Activated naive CD4-positive, alpha-beta T cell treated with anti-CD3 and anti-CD28 coated beads for 36 hours (primary cell): ENCODE measurements around the gene CCDC47. TPM values are rescaled to one million over a fixed set of nuclear protein-coding genes. Genes with fewer than 3 reads are reported as not detected.
A peak's percentile ranks its signal among the peaks of the same experiment; 100 is the strongest.
"Not testable (repeated sequence)": the region's sequence is repeated elsewhere in the genome, so short reads cannot be mapped to it uniquely, and the experiment has no call there.

Source experiments
- CTCF ChIA-PET: fragments of 350-600 bp; sonication (Branson Sonifier 250); formaldehyde crosslinking; loops from one replicate; lab custom pipeline; 2021; ENCODE audit warnings: antibody characterized with exemption; lab: Charles Lee
- DNase-seq: peaks from one replicate; pipeline ENCODE4 v3.0.0-alpha.2; 2020
- H3K27ac Mint-ChIP-seq: one replicate; pipeline ENCODE4 v1.8.0; 2021; ENCODE audit warnings: mild to moderate bottlenecking, mixed read lengths
- H3K27me3 Mint-ChIP-seq: one replicate; pipeline ENCODE4 v1.8.0; 2021; ENCODE audit warnings: low read depth, mixed read lengths
- H3K36me3 Mint-ChIP-seq: one replicate; pipeline ENCODE4 v1.8.0; 2021; ENCODE audit warnings: low read depth, mixed read lengths
- H3K4me1 Mint-ChIP-seq: one replicate; pipeline ENCODE4 v1.8.0; 2021; ENCODE audit warnings: low read depth, mixed read lengths
- H3K4me3 Mint-ChIP-seq: one replicate; pipeline ENCODE4 v1.8.0; 2021; ENCODE audit warnings: mild to moderate bottlenecking, moderate library complexity, mixed read lengths
- H3K9me3 Mint-ChIP-seq: one replicate; pipeline ENCODE4 v1.8.0; 2021; ENCODE audit warnings: mixed read lengths
- intact Hi-C: fragments of 100-400 bp; cut with micrococcal nuclease; formaldehyde crosslinking; loops from one replicate; pipeline ENCODE4 v1.15.1; 2023
- total RNA-seq, 2 experiments: library from RNA; stranded (reverse); gene quantifications; one replicate each; pipeline ENCODE4 v1.2.3, GENCODE V29; 2021

Gene CCDC47
- total RNA-seq, 2 experiments from 2014 or later: 40.5 to 42.1 TPM

GRCh38 chr17:63753215-63753614, 20.2 kb downstream of the CCDC47 start:
- no peak for DNase-seq
- intact Hi-C loops: no loop called here
- Mint-ChIP-seq H3K9me3 (no peaks in the 10 kb centered on the region), H3K27me3 (no peaks in the 10 kb centered on the region), H3K27ac (peak overlapping the region; percentile 30), H3K4me1 (peaks cover 13% of the 10 kb centered on the region), H3K36me3 (peaks cover 41% of the 10 kb centered on the region), H3K4me3 (no peak overlapping the region)
- CTCF ChIA-PET: no interaction called here

GRCh38 chr17:63752707-63753106, 20.7 kb downstream of the CCDC47 start:
- DNase-seq: no peak
- CTCF ChIA-PET: interaction anchor here (0.6 kb wide), 1 partner anchor 193 kb away, joined by 3 read pairs; no protein-coding TSS in a partner anchor
- H3K27me3 Mint-ChIP-seq: no peaks in the 10 kb centered on the region
- H3K27ac Mint-ChIP-seq: no peak overlapping the region
- H3K4me1 Mint-ChIP-seq: peaks cover 13% of the 10 kb centered on the region
- H3K4me3 Mint-ChIP-seq: no peak overlapping the region
- H3K36me3 Mint-ChIP-seq: peaks cover 38% of the 10 kb centered on the region
- H3K9me3 Mint-ChIP-seq: no peaks in the 10 kb centered on the region
- intact Hi-C loops: loop anchor here (1.0 kb wide), 1 partner anchor 11 kb away; the partner anchor contains the start of gene STRADA

GRCh38 chr17:63751806-63752205, 21.6 kb downstream of the CCDC47 start:
- CTCF ChIA-PET: interaction anchor here (0.6 to 1.5 kb wide), 2 partner anchors 17 to 194 kb away, joined by 3 to 4 read pairs; no protein-coding TSS in a partner anchor
- peak overlapping the region; percentile 84 for H3K27ac Mint-ChIP-seq
- peaks cover 13% of the 10 kb centered on the region for H3K4me1 Mint-ChIP-seq
- no peaks in the 10 kb centered on the region for H3K9me3 Mint-ChIP-seq
- peak; percentile 72 for DNase-seq
- peak overlapping the region; percentile 62 for H3K4me3 Mint-ChIP-seq
- intact Hi-C loops: loop anchor here (1.0 kb wide), 1 partner anchor 11 kb away; the partner anchor contains the start of gene STRADA
- H3K27me3 Mint-ChIP-seq: no peaks in the 10 kb centered on the region
- peaks cover 40% of the 10 kb centered on the region for H3K36me3 Mint-ChIP-seq

- H3K36me3 Mint-ChIP-seq: peaks cover 8% of the 10 kb centered on the region
Observed at GRCh38 chr17:63741408-63742173, 31.8 kb downstream of the CCDC47 start, which contains the start of gene STRADA. Gene STRADA (minus strand): TSS chr17:63741799. CDS start chr17:63728369, 13,430 bp downstream.

GRCh38 chr17:63741143-63741407, 32.3 kb downstream of the CCDC47 start:
- no peak for DNase-seq
- H3K27ac Mint-ChIP-seq: peak overlapping the region; percentile 99
- intact Hi-C loops: loop anchor here (1.0 kb wide), 8 partner anchors 11 to 765 kb away; partner anchors contain the start of genes CCDC47, CEP95, DCAF7 and DDX5
- H3K4me3 Mint-ChIP-seq: peak overlapping the region; percentile 95
- H3K36me3 Mint-ChIP-seq: peaks cover 7% of the 10 kb centered on the region
- H3K4me1 Mint-ChIP-seq: peaks cover 20% of the 10 kb centered on the region
- CTCF ChIA-PET: interaction anchor here (0.7 to 1.5 kb wide), 2 partner anchors 33 to 1153 kb away, joined by 3 read pairs; no protein-coding TSS in a partner anchor
- no peaks in the 10 kb centered on the region for H3K27me3 Mint-ChIP-seq
- H3K9me3 Mint-ChIP-seq: no peaks in the 10 kb centered on the region

More at GRCh38 chr17:63741408-63742173, 31.8 kb downstream of the CCDC47 start, which contains the start of gene STRADA:
- DNase-seq: peak; percentile 100
- H3K27me3 Mint-ChIP-seq: no peaks in the 10 kb centered on the region
- CTCF ChIA-PET: interaction anchor here (0.7 to 1.5 kb wide), 6 partner anchors 25 to 1154 kb away, joined by 3 to 6 read pairs (median 4); partner anchors contain the start of genes CCDC47, DDX42 and LIMD2
- peaks cover 20% of the 10 kb centered on the region for H3K4me1 Mint-ChIP-seq
- intact Hi-C loops: loop anchor here (1.0 kb wide), 8 partner anchors 11 to 765 kb away; partner anchors contain the start of genes CCDC47, CEP95, DCAF7 and DDX5
- H3K4me3 Mint-ChIP-seq: peak within 1 kb of the TSS; percentile 95
- H3K9me3 Mint-ChIP-seq: no peaks in the 10 kb centered on the region
- H3K27ac Mint-ChIP-seq: peak within 1 kb of the TSS; percentile 99

GRCh38 chr17:63740464-63741142, 32.8 kb downstream of the CCDC47 start:
- Mint-ChIP-seq H3K27ac (peak overlapping the region; percentile 99), H3K9me3 (no peaks in the 10 kb centered on the region), H3K4me1 (peaks cover 20% of the 10 kb centered on the region), H3K27me3 (no peaks in the 10 kb centered on the region), H3K4me3 (peak overlapping the region; percentile 95), H3K36me3 (peaks cover 3% of the 10 kb centered on the region)
- intact Hi-C loops: loop anchor here (1.0 kb wide), 8 partner anchors 12 to 766 kb away; partner anchors contain the start of genes CCDC47, CEP95, DCAF7 and DDX5
- no peak for DNase-seq
- CTCF ChIA-PET: interaction anchor here (0.6 to 1.5 kb wide), 3 partner anchors 19 to 1153 kb away, joined by 3 read pairs; no protein-coding TSS in a partner anchor

- intact Hi-C loops: no loop called here
- no peak for DNase-seq
- no peaks in the 10 kb centered on the region for H3K9me3 Mint-ChIP-seq
- H3K4me1 Mint-ChIP-seq: peaks cover 16% of the 10 kb centered on the region
- CTCF ChIA-PET: interaction anchor here (1.2 to 1.6 kb wide), 2 partner anchors 15 to 26 kb away, joined by 4 to 6 read pairs; no protein-coding TSS in a partner anchor
- H3K4me3 Mint-ChIP-seq: no peak overlapping the region
- H3K27me3 Mint-ChIP-seq: no peaks in the 10 kb centered on the region
- H3K36me3 Mint-ChIP-seq: peaks cover 3% of the 10 kb centered on the region
- H3K27ac Mint-ChIP-seq: no peak overlapping the region
Observed at GRCh38 chr17:63735691-63736090, 37.7 kb downstream of the CCDC47 start.

GRCh38 chr17:63722403-63722802, 51.0 kb downstream of the CCDC47 start:
- intact Hi-C loops: no loop called here
- no peak for DNase-seq
- Mint-ChIP-seq H3K4me3 (no peak overlapping the region), H3K36me3 (peaks cover 10% of the 10 kb centered on the region), H3K27ac (no peak overlapping the region), H3K9me3 (no peaks in the 10 kb centered on the region), H3K4me1 (peaks cover 3% of the 10 kb centered on the region), H3K27me3 (no peaks in the 10 kb centered on the region)
- CTCF ChIA-PET: no interaction called here

GRCh38 chr17:63720194-63720593, 53.2 kb downstream of the CCDC47 start:
- CTCF ChIA-PET: interaction anchor here (0.7 to 1.2 kb wide), 4 partner anchors 10 to 241 kb away, joined by 3 to 8 read pairs (median 4); no protein-coding TSS in a partner anchor
- H3K4me3 Mint-ChIP-seq: not testable (repeated sequence)

GRCh38 chr17:63718988-63719387, 54.4 kb downstream of the CCDC47 start:
- CTCF ChIA-PET: no interaction called here
- no peak overlapping the region for H3K27ac Mint-ChIP-seq
- no peak overlapping the region for H3K4me3 Mint-ChIP-seq
- intact Hi-C loops: no loop called here
- no peak for DNase-seq
- H3K9me3 Mint-ChIP-seq: no peaks in the 10 kb centered on the region
- H3K36me3 Mint-ChIP-seq: no peaks in the 10 kb centered on the region
- no peaks in the 10 kb centered on the region for H3K4me1 Mint-ChIP-seq
- H3K27me3 Mint-ChIP-seq: no peaks in the 10 kb centered on the region

More at GRCh38 chr17:63720194-63720593, 53.2 kb downstream of the CCDC47 start:
- H3K36me3 Mint-ChIP-seq, H3K27me3 Mint-ChIP-seq, H3K9me3 Mint-ChIP-seq, H3K27ac Mint-ChIP-seq, DNase-seq, intact Hi-C loops, H3K4me1 Mint-ChIP-seq: not testable (repeated sequence)

- intact Hi-C loops: no loop called here
- no peak overlapping the region for H3K27ac Mint-ChIP-seq
- no peaks in the 10 kb centered on the region for H3K9me3 Mint-ChIP-seq
- DNase-seq: no peak
- no peaks in the 10 kb centered on the region for H3K4me1 Mint-ChIP-seq
- no peak overlapping the region for H3K4me3 Mint-ChIP-seq
- peaks cover 3% of the 10 kb centered on the region for H3K36me3 Mint-ChIP-seq
- no peaks in the 10 kb centered on the region for H3K27me3 Mint-ChIP-seq
- CTCF ChIA-PET: interaction anchor here (0.9 kb wide), 1 partner anchor 14 kb away, joined by 3 read pairs; no protein-coding TSS in a partner anchor
Observed at GRCh38 chr17:63716426-63716825, 57.0 kb downstream of the CCDC47 start.
